Measurements from ENCODE around the gene GNAI1.

GNAI1 gene

GRCh38 chr7:80253237-80253636, 118.6 kb downstream of the GNAI1 start:
- no peak for DNase-seq (ENCODE audit: low spot score)

DNA sequence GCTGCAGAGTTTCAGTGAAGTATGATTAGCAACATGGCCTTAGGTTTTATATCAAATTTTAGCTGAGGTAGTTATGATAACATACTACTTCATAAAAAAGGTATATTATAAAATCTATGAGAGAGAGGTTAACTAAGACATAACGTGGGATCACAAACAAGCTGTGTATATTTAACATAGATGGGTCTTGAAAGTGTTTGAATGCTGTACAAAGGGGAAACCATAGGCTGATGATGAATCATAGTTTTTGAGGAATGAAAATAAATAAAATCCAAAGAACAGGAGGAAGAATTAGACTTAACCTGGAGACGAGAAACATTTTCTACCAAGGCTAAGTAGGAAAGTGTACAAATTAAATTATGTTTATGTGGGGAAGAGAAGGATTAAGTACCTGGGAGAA, 119.0 kb downstream of the GNAI1 start:
- no peak for DNase-seq (ENCODE audit: low spot score)

GRCh38 chr7:80255656-80256055, 121.0 kb downstream of the GNAI1 start:
- no peak for DNase-seq (ENCODE audit: low spot score)

DNA sequence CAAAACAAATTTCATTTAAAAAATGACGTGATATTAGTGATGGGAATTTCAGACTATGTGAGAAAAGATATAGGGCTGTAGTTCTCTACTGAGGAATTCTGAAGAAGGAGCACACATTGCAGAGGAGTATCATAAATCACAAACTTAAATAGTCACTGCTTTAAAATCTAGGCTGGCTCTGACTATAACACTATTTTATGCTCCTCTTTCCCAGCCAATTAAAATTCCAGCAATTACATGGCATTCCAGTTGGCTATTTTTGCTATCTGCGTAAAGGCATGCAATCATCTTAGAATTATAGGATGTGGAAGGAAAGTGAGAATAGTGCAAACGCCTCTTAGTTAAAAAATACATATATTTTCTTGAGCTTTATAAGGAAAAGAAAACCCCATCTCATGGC, 123.1 kb downstream of the GNAI1 start:
- no peak for DNase-seq (ENCODE audit: low spot score)

DNA sequence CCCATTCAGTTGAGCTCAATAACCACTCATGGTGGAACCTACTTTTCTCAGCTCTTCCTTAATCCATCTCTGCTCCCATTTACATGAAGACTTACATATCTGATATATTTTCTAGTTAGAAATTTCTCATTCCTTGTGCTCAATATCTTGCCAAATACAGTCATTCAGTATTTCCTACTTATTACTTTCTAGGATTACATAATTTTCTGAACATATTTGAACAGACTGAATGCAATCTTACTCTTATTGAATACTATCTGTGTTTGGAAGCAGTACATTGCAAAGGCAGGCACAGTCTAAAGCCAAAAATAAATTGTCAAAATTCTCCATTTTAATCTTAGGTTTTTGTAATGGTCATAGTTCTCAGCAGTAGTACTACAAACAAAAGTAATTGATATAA, 126.0 kb downstream of the GNAI1 start:
- DNase-seq (ENCODE audit: low spot score): no peak

- no peak for DNase-seq (ENCODE audit: low spot score)
Observed at GRCh38 chr7:80263333-80263732, 128.7 kb downstream of the GNAI1 start.

DNA sequence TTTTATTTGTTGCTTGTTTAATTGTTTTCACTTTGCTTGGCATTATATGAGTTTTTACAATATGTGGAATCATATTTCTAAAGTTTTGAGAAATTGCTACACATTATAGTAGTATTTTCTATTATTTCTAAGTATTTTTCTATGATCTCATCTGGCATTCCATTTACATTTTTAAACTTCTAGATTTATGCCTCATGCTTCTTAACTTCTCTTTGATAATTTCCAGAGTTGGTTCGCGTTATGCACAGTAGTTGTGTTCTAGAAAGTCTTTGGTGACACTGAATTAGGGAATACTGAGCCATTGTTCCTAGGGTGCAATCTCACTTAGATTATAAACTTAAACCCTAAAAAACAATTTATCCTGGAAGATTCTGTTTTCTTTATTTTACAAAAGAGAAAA, 129.2 kb downstream of the GNAI1 start:
- DNase-seq (ENCODE audit: low spot score): no peak

- no peak for DNase-seq (ENCODE audit: low spot score)
Observed at GRCh38 chr7:80264769-80265495, 130.3 kb downstream of the GNAI1 start.

DNA sequence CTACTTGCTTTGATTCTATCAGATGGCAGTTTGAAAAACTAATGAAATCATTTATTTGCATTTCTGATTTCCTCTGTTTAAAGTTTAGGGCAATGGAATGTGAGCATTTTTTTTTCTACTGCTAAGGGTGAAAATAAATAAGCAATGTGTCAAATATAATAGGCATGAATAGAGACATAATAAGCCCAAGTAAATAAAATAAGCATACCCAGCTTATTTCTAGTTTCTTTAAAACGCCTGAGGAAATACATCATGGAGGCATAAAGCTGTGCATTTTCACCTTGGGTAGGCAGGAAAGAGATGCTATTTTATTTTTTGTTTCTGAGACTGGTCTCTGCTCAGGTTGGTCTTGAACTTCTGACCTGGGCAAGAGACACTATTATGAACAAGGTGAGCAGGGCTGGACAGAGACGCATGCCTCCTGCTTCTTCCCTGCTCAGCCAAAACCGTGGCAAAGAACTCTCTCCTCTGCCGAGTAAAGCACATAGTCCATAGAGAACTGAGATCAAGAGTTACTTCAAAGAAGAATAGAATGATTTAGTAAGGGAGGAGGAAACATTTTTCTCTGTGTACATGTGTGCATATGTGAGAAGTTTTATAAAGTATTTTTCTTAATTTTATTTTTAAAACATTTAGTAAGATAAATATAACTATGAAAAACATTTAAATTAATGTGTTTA, 138.1 kb downstream of the GNAI1 start:
- DNase-seq (ENCODE audit: low spot score): no peak

DNA sequence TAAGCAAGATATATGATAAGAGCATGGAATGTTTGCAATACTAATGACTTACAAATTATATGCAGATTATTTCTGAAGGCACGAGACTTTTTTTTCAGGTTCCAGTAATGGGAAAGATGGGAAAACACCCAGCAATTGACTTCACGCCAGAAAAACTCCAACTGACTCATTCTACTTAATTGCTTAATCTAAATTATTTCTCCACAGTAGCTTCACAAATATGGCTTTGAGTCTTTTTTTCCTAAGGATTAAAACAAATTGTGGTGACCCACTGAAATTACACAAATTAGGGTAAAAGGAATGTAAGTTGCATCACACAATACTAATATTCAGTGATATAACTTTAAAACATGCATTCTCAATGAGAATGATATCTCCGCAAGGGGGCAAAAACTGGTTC, 138.7 kb downstream of the GNAI1 start:
- DNase-seq (ENCODE audit: low spot score): no peak

- DNase-seq (ENCODE audit: low spot score): no peak
Observed at GRCh38 chr7:80275192-80275605, 140.6 kb downstream of the GNAI1 start.

Measured in activated CD4-positive, alpha-beta T cell treated with anti-CD3 and anti-CD28 coated beads, Interleukin-2, Interleukin-4, amounts not matched to agents 100 ng/mL and 50 ng/mL, durations not matched to agents 16 hours and 8 hours (primary cell).